Suprapubic skin (tissue), 4 donors: ENCODE data around the gene TM9SF4.

Experiments
- EP300 ChIP-seq: sonication (generic); formaldehyde crosslinking; IDR thresholded peaks from one replicate; pipeline ENCODE4 v1.6.1; 2017; ENCODE audit warnings: antibody characterized with exemption
- POLR2A ChIP-seq, 2 donors: fragments of 450-650 bp; IDR thresholded peaks; one replicate each; pipeline ENCODE4 v1.6.1; 2017; ENCODE audit warnings: antibody characterized with exemption in 2 of 2, mild to moderate bottlenecking in 2 of 2, moderate library complexity in 2 of 2
- POLR2AphosphoS5 ChIP-seq, 3 donors: sonication (generic); formaldehyde crosslinking; IDR thresholded peaks; one replicate each; pipeline ENCODE4 v1.6.1; 2017; ENCODE audit warnings: antibody characterized with exemption in 3 of 3
- TF ChIP-seq, protein P1 (sequence below), 2 donors: fragments of 200-600 bp in 1 of 2; fragments of 450-650 bp in 1 of 2; sonication (generic) in 1 of 2; IDR thresholded peaks; one replicate each; pipeline ENCODE4 v1.5.1; 2016 to 2019; ENCODE audit warnings: antibody characterized with exemption in 2 of 2, mild to moderate bottlenecking in 1 of 2, moderate library complexity in 1 of 2

- TF ChIP-seq, protein P1, sequence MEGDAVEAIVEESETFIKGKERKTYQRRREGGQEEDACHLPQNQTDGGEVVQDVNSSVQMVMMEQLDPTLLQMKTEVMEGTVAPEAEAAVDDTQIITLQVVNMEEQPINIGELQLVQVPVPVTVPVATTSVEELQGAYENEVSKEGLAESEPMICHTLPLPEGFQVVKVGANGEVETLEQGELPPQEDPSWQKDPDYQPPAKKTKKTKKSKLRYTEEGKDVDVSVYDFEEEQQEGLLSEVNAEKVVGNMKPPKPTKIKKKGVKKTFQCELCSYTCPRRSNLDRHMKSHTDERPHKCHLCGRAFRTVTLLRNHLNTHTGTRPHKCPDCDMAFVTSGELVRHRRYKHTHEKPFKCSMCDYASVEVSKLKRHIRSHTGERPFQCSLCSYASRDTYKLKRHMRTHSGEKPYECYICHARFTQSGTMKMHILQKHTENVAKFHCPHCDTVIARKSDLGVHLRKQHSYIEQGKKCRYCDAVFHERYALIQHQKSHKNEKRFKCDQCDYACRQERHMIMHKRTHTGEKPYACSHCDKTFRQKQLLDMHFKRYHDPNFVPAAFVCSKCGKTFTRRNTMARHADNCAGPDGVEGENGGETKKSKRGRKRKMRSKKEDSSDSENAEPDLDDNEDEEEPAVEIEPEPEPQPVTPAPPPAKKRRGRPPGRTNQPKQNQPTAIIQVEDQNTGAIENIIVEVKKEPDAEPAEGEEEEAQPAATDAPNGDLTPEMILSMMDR (IDR thresholded peaks at IDR 0.05) = no peak
- TF ChIP-seq POLR2AphosphoS5 (IDR thresholded peaks at IDR 0.05) = no peak
- no peak for TF ChIP-seq EP300
- TF ChIP-seq POLR2A (IDR thresholded peaks at IDR 0.05) = no peak
Measured at GRCh38 chr20:32135983-32136515, 26.5 kb downstream of the TM9SF4 start.
